Liver (tissue), 4 donors: ENCODE data around the gene PCDHB5. TPM values are rescaled to one million over a fixed set of nuclear protein-coding genes. Genes with fewer than 3 reads are reported as not detected.

Experiments
- polyA plus RNA-seq, 2 donors: library from polyadenylated mRNA; stranded (reverse) in 1 of 2; unstranded in 1 of 2; fragments of 200-250 nt in 1 of 2; fragments of >200 nt in 1 of 2; fragmentation: Nextera tagmentation in 1 of 2; extraction: Ambion mirVana in 1 of 2; gene quantifications; one replicate each; pipeline versions ENCODE4 v1.2.1 to v1.2.3, GENCODE V29; 2013 to 2015
- total RNA-seq, 2 donors: library from RNA; depleted of rRNA; stranded (reverse); fragments of >200 nt; gene quantifications; one replicate each; pipeline ENCODE4 v1.2.3, GENCODE V29; 2014
- donor health status: healthy.
- donor health status: healthy.
- donor health status: healthy.

Gene PCDHB5
- total and polyA plus RNA-seq, 4 donors = 0.17 to 0.42 (median 0.38) TPM

Other genes with a start within 250 kb of the PCDHB5 start
- under 1 TPM; under 0.01 to 0.25 TPM for gene PCDHAC1, start 208.9 kb upstream of the PCDHB5 start, total RNA-seq
- under 1 TPM in 1 of 2 donors, not detected in 1; 0.13 TPM for gene PCDHAC1, start 208.9 kb upstream of the PCDHB5 start, polyA plus RNA-seq
- gene PCDHAC2, start 168.7 kb upstream of the PCDHB5 start, total RNA-seq = 1 to 10 TPM in 1 of 2 donors, under 1 TPM in 1; 0.93 to 1.8 TPM
- gene PCDHAC2, start 168.7 kb upstream of the PCDHB5 start, polyA plus RNA-seq = under 1 TPM; 0.50 to 0.63 TPM
- gene PCDHB1, start 83.8 kb upstream of the PCDHB5 start, total RNA-seq = not detected
- gene PCDHB1, start 83.8 kb upstream of the PCDHB5 start, polyA plus RNA-seq = not detected
- under 1 TPM; 0.08 to 0.09 TPM for gene PCDHB2, start 40.6 kb upstream of the PCDHB5 start, total RNA-seq
- under 1 TPM in 1 of 2 donors, not detected in 1; 0.05 TPM for gene PCDHB2, start 40.6 kb upstream of the PCDHB5 start, polyA plus RNA-seq
- gene PCDHB3, start 34.7 kb upstream of the PCDHB5 start, total RNA-seq = under 1 TPM; 0.08 to 0.09 TPM
- gene PCDHB3, start 34.7 kb upstream of the PCDHB5 start, polyA plus RNA-seq = under 1 TPM in 1 of 2 donors, not detected in 1; 0.09 TPM
- gene PCDHB4, start 13.4 kb upstream of the PCDHB5 start, total RNA-seq = under 1 TPM; 0.14 to 0.17 TPM
- under 1 TPM; 0.17 to 0.36 TPM for gene PCDHB4, start 13.4 kb upstream of the PCDHB5 start, polyA plus RNA-seq
- under 1 TPM in 1 of 2 donors, not detected in 1; 0.05 TPM for gene PCDHB6, start 14.9 kb downstream of the PCDHB5 start, total RNA-seq
- gene PCDHB6, start 14.9 kb downstream of the PCDHB5 start, polyA plus RNA-seq = under 1 TPM; 0.04 to 0.06 TPM
- under 1 TPM; 0.08 to 0.09 TPM for gene PCDHB7, start 37.4 kb downstream of the PCDHB5 start, total RNA-seq
- gene PCDHB7, start 37.4 kb downstream of the PCDHB5 start, polyA plus RNA-seq = under 1 TPM in 1 of 2 donors, not detected in 1; 0.21 TPM
- gene PCDHB8, start 42.6 kb downstream of the PCDHB5 start, total RNA-seq = under 1 TPM; 0.08 to 0.14 TPM
- gene PCDHB8, start 42.6 kb downstream of the PCDHB5 start, polyA plus RNA-seq = under 1 TPM in 1 of 2 donors, not detected in 1; 0.03 TPM
- under 1 TPM; 0.09 to 0.17 TPM for gene PCDHB16, start 47.2 kb downstream of the PCDHB5 start, total RNA-seq
- gene PCDHB16, start 47.2 kb downstream of the PCDHB5 start, polyA plus RNA-seq = under 1 TPM; 0.14 to 0.31 TPM
- gene PCDHB9, start 52.0 kb downstream of the PCDHB5 start, total RNA-seq = under 1 TPM; 0.09 to 0.25 TPM
- gene PCDHB9, start 52.0 kb downstream of the PCDHB5 start, polyA plus RNA-seq = under 1 TPM; 0.03 to 0.07 TPM
- gene PCDHB10, start 57.1 kb downstream of the PCDHB5 start, total RNA-seq = under 1 TPM; 0.14 to 0.17 TPM
- gene PCDHB10, start 57.1 kb downstream of the PCDHB5 start, polyA plus RNA-seq = under 1 TPM; 0.07 TPM
- gene PCDHB11, start 64.4 kb downstream of the PCDHB5 start, total RNA-seq = under 1 TPM; 0.23 to 0.33 TPM
- gene PCDHB11, start 64.4 kb downstream of the PCDHB5 start, polyA plus RNA-seq = under 1 TPM; 0.08 to 0.09 TPM
- under 1 TPM; 0.28 to 0.33 TPM for gene PCDHB12, start 73.5 kb downstream of the PCDHB5 start, total RNA-seq
- gene PCDHB12, start 73.5 kb downstream of the PCDHB5 start, polyA plus RNA-seq = under 1 TPM; 0.06 to 0.12 TPM
- under 1 TPM; 0.19 to 0.42 TPM for gene PCDHB13, start 78.7 kb downstream of the PCDHB5 start, total RNA-seq
- gene PCDHB13, start 78.7 kb downstream of the PCDHB5 start, polyA plus RNA-seq = under 1 TPM; 0.11 to 0.17 TPM
- gene PCDHB14, start 88.1 kb downstream of the PCDHB5 start, total RNA-seq = under 1 TPM; 0.42 to 0.47 TPM
- gene PCDHB14, start 88.1 kb downstream of the PCDHB5 start, polyA plus RNA-seq = under 1 TPM; 0.10 to 0.23 TPM
- under 1 TPM; 0.28 to 0.59 TPM for gene PCDHB15, start 110.2 kb downstream of the PCDHB5 start, total RNA-seq
- under 1 TPM; 0.21 to 0.52 TPM for gene PCDHB15, start 110.2 kb downstream of the PCDHB5 start, polyA plus RNA-seq
- under 1 TPM; 0.19 to 0.42 TPM for gene SLC25A2, start 168.8 kb downstream of the PCDHB5 start, total RNA-seq
- gene SLC25A2, start 168.8 kb downstream of the PCDHB5 start, polyA plus RNA-seq = not detected
- gene TAF7, start 185.6 kb downstream of the PCDHB5 start, total RNA-seq = 10 to 100 TPM; 25.7 to 36.3 TPM
- gene TAF7, start 185.6 kb downstream of the PCDHB5 start, polyA plus RNA-seq = 10 to 100 TPM; 23.5 to 30.8 TPM
- gene PCDHGA1, start 195.3 kb downstream of the PCDHB5 start, total RNA-seq = under 1 TPM; 0.05 to 0.08 TPM
- under 1 TPM in 1 of 2 donors, not detected in 1; 0.05 TPM for gene PCDHGA1, start 195.3 kb downstream of the PCDHB5 start, polyA plus RNA-seq
- gene PCDHGA2, start 203.6 kb downstream of the PCDHB5 start, total RNA-seq = under 1 TPM; 0.23 to 0.42 TPM
- gene PCDHGA2, start 203.6 kb downstream of the PCDHB5 start, polyA plus RNA-seq = under 1 TPM; 0.26 to 0.46 TPM
- gene PCDHGA3, start 208.6 kb downstream of the PCDHB5 start, total RNA-seq = under 1 TPM; 0.09 to 0.59 TPM
- under 1 TPM; 0.25 to 0.32 TPM for gene PCDHGA3, start 208.6 kb downstream of the PCDHB5 start, polyA plus RNA-seq
- under 1 TPM; 0.14 to 0.75 TPM for gene PCDHGB1, start 214.9 kb downstream of the PCDHB5 start, total RNA-seq
- under 1 TPM; 0.10 to 0.11 TPM for gene PCDHGB1, start 214.9 kb downstream of the PCDHB5 start, polyA plus RNA-seq
- under 1 TPM; 0.23 to 0.92 TPM for gene PCDHGA4, start 219.8 kb downstream of the PCDHB5 start, total RNA-seq
- under 1 TPM; 0.15 to 0.21 TPM for gene PCDHGA4, start 219.8 kb downstream of the PCDHB5 start, polyA plus RNA-seq
- 1 to 10 TPM in 1 of 2 donors, under 1 TPM in 1; 0.47 to 1.0 TPM for gene PCDHGB2, start 224.8 kb downstream of the PCDHB5 start, total RNA-seq
- gene PCDHGB2, start 224.8 kb downstream of the PCDHB5 start, polyA plus RNA-seq = under 1 TPM in 1 of 2 donors, not detected in 1; 0.28 TPM
- under 1 TPM; 0.09 to 0.50 TPM for gene PCDHGA5, start 229.0 kb downstream of the PCDHB5 start, total RNA-seq
- under 1 TPM; 0.04 to 0.08 TPM for gene PCDHGA5, start 229.0 kb downstream of the PCDHB5 start, polyA plus RNA-seq
- gene PCDHGB3, start 235.0 kb downstream of the PCDHB5 start, total RNA-seq = 1 to 10 TPM in 1 of 2 donors, under 1 TPM in 1; 0.37 to 1.2 TPM
- gene PCDHGB3, start 235.0 kb downstream of the PCDHB5 start, polyA plus RNA-seq = under 1 TPM in 1 of 2 donors, not detected in 1; 0.07 TPM
- under 1 TPM; 0.37 to 0.67 TPM for gene PCDHGA6, start 238.7 kb downstream of the PCDHB5 start, total RNA-seq
- under 1 TPM; 0.08 to 0.18 TPM for gene PCDHGA6, start 238.7 kb downstream of the PCDHB5 start, polyA plus RNA-seq
- under 1 TPM; 0.19 to 0.67 TPM for gene PCDHGA7, start 247.5 kb downstream of the PCDHB5 start, total RNA-seq
- gene PCDHGA7, start 247.5 kb downstream of the PCDHB5 start, polyA plus RNA-seq = under 1 TPM; 0.21 TPM